Activated CD8-positive, alpha-beta memory T cell treated with anti-CD3 and anti-CD28 coated beads, Interleukin-2, amount 50 U/mL, for 4 hours (primary cell): ENCODE measurements around the gene APMAP.

Source experiments
- DNase-seq: peaks from one replicate; pipeline ENCODE4 v3.0.0-alpha.2; 2020

The APMAP gene

DNA sequence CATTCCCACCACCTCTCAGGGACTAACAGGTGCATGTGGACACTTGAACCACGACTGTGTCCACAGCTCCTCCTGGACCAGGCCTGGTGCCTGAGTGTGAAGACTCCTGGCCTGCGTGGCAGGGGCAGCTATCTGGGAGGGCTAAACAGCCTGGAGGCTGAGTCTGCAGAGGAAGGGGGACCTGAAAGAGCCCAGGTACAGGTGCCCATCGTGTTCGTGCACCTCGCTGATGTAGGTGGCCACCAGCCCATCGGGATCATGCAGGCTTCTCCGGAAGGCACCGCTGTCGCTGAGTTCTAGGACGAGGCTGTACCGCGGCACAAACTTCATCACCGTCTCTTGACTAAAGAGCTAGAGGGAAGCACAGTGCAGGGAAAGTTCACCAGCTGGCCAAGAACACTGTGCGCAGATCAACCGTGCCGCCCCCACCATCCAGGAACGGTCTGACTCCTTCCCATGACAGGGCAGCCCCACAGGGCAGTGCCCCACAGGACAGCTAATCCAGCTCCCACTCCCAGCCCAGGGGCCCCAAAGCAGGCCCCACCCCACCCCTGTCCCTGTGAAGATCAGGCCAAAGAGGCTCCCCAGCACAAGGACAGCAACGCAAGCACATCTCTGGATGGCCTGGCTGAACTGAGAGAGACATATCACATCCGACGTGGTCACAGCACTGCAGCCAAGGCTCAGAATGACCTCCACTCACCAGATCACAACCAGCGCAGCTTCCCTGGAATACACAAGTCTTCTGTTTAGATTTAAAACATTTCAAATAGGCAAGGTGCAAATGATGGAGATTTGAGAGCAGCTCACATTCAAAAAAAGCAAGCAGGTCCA is 28.7 kb downstream of the APMAP start:
- no peak for DNase-seq

DNA sequence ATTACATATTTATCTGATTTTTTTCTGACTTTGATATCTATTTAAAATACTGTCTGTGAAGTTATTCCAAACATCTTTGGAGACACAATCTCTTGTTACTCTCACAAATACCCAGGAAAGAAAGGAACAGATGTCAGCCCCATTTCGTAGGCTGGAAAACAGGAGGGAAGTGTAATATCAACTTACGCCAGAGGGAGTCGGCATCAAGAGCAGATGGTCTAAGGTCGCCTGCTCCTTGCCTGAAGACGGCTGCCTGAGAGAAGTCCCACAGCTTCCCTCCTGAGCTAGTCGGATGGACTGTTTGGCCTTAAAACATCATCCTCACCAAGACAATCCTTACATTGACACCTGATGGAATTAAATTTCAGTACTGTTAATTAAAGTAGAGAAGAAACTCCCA is 30.0 kb downstream of the APMAP start:
- DNase-seq: no peak

DNA sequence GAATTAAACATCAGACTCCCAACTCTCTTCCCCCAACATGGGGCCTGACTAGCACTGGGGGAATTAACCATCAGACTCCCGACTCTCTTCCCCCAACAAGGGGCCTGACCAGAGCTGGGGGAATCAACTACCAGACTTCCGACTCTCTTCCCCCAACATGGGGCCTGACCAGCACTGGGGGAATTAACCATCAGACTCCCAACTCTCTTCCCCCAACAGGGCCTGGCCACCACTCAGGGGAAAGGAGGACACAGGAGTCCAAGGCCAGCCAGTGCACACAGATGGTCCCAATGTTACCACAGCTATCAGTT is 30.4 kb downstream of the APMAP start:
- no peak for DNase-seq

DNA sequence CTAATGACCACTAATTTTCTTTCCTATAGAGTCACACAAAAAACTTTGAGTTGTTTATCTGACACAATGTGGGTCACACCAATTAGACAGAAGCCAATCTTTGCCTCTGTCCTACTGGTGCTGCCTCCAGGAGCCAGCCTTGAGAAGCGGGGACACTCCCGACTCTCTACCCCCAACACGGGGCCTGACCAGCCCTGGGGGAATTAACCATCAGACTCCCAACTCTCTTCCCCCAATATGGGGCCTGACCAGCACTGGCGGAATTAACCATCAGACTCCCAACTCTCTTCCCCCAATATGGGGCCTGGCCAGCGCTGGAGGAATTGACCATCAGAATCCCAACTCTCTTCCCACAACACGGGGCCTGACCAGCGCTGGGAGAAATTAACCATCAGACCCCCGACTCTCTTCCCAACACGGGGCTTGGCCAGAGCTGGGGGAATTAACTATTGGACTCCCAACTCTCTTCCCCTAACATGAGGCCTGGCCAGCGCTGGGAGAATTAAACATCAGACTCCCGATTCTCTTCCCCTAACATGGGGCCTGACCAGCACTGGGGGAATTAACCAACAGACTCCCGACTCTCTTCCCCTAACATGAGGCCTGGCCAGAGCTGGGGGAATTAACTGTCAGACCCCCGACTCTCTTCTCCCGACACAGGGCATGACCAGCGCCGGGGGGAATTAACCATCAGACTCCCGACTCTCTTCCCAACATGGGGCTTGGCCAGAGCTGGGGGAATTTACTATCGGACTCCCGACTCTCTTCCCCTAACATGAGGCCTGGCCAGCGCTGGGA is 31.0 kb downstream of the APMAP start:
- no peak for DNase-seq

DNA sequence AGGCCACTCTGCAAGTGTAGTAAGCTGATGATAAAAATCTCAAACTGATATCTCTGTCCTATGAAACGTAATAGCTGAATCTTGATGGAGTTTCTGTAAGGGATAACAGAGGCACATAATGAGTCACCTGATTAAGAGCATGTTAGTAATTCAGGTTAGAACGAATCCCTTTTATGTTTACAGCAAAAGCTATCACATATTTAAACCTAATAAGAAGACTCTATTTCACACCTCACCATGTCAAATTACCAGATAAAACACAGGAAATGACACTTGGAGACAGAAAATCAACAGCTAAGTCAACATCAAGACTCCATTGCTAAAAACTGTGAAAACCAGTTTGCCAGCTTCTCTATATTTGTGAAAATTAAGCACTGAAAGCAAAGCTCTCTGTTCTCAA is 31.7 kb downstream of the APMAP start:
- DNase-seq: no peak

DNA sequence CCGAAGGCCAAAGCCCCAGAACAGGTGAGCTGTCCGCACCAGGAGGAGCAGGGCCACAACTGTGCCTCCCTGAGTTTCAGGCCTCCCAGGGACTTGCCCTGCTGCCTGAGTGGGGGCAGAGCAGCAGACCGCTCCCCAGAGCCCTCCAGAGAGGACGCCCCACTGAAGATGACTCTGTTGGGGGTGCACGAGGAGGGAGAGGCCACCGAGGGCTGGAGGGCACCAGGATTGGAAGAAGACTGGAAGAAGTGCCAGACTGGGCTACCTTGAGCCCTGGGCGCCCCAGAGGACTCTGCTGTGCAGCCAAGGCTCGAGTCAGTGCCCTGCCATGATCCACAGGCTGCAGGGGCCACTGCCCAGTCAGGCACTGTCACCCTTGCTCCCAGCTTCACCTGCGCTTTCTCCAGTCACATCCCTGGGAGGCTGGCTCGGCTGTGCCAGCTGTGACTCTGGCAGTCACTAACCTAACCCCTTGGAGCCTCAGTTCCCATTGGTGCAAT is 32.2 kb downstream of the APMAP start:
- no peak for DNase-seq

DNA sequence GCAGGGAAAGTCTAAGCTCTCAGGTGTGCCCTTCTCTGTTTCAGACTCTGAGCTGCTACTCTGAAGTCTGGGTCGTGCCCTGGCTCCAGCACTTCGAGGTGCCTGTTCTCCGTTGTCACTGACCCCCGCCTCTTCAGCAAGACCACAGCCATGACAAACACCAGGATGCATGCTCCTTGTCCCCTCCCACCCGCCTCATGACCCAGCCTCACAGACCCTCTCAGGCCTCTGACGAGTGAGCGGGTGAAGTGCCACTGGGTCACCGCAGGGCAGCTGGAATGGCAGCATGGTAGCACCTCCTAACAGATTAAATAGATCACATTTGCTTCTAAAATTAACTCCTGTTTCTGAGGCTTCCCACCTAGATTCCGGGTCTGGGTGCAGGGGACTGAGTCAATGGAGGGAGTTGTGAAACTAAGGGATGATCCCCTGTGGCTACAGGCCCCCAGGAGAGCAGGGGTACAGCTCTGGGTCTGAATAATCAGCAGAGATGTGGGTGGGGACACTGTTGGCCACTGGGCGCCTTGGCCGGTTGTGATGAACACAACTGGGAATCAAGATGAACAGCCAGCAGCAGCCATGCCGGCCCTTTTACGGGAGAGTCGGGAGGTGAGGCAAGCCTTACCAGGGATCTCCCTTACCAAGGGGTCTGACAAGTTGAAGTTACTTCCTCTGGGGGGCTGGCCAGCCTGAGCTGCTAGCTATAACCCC is 32.8 kb downstream of the APMAP start:
- no peak for DNase-seq

DNA sequence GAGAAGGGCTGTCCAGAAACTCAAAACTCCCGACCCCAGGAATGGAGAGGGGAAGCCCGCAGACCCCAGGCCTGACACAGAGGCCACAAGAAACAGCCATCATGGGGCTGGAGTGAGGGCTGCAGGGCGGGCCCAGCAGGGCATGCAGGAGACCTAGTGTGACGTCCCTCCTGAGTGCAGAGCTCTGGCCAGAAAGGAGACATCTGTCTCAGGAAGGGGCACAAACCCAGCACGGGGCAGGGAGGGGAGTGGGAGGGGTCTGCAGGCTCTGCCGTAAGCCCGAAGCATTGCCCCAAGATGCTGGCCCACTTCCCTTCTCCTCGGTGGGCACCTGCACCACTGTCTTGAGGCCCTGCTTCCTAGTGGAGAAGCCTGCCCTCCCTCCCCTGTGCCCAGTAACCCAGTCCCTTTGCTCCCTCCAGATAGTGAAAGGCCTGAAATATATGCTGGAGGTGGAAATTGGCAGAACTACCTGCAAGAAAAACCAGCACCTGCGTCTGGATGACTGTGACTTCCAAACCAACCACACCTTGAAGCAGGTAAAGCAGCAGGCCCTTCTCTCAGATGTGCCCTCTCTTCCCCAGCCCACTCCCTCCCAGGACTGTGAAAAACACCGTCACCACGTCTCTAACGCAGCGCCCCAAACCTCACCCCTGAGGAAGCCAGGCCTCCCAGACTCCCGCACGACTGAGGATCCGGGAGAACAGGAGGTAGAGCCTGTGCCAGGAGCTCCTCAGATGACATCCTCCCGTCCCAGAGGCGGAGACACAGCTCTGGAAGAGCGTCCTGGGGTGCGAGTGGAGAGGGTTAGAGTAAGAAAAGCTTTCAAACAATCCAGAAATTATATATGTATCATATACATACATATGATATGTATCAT is 33.8 kb downstream of the APMAP start:
- DNase-seq: no peak

DNA sequence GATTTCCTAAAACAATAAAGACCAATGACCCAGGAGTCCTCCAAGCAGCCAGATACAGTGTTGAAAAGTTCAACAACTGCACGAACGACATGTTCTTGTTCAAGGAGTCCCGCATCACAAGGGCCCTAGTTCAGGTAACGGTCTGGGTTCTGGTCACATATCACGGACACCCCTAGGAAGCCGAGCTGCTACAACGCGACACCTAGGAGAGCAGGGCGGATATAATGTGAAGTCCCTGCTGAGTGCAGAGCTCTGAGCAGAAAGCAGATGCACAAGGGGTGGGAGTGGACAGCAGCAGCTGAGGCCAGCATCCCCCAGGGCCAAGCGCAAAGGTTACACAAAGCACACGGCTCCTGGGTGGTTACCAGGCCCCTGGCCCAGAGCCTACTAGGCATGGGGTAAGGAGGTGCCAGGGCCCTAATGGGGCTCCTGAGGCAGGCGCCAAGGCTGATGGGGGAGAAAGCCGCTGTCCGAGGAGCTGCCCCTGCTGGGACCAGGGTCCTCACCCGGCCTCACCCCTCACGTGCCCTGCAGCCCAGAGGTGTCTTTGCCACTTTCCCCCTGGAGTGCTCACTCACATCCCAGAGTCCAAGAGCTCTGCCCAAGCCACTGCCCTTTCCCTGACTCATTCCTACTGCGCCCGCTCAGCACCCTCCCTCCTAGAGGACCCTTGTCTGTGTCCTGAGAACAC is 35.1 kb downstream of the APMAP start:
- DNase-seq: no peak

DNA sequence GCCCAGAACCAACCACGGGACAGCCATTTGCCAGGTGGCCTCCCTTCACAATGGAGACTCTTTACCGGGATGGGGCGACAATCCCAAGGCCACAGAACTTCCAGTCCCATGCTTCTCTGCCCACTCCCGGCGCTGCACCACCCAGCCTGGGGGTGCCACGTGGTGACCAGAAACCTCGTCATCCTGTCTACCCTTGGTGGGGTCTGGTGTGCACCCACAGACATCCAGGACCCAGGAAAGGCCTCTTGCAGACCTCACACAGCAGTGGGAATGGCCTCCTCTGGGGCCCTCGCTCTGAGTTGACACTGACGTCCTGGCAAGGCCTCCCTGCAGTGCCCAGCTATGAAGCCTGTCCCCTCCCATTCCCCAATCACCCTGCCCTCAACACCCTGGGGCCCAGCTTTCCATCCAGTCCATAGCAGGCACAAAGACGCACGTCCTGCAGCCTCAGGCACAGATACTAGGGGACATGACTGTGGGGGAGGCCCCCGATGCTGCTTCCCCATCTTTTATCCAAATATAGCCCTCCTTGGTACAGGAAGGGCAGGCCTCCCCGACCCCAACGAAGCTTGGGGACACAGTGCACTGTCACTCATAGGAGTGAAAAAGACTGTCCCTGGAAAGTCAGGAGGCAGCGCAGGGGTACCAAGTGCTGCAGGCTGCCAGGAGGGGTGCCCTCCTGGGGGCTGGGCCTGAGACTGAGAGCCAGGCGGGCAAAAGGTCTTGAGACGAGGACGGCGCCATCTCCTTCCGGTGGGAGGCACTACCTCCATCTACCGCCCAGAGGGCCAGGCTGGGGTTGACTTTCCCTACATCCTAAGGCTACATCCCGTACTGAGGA is 36.3 kb downstream of the APMAP start:
- DNase-seq: no peak

DNA sequence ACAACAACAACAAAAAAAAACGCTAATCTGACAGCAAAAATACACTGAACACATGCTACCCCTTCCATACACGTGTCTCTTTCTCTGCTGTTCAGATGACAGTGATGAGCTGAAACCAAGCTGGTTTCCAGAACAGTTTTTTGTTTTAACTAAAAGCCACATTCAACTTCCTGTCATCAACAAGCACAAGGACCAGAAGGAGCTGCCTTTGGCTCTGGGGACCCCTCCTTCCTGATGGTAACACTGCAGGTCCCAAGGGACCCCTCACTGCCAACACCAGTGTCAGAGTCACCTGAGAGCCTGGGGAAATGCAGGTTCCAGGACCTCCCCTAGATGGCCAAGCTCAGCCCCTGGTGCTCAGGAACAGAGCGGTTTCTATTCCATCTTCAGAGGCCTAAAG is 37.5 kb downstream of the APMAP start:
- no peak for DNase-seq

DNA sequence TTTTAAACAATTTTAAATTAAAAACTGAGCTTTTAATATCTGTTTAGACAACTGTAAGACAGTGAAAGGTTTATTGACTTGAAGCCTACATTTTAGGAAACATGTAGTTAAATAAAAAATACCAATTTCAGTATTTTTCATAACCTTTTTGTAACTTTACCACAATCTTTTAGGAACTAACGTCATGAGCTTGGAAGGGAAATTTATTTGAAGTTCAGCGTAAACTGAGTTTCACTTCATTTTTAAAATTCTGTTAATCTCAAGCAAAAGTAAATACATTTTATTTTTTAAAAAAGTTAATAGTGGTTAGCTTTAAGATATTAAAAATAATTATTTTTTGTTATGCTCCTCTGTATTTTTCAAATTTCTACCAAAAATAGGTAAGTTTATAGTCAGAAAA is 38.0 kb downstream of the APMAP start:
- DNase-seq: no peak

DNA sequence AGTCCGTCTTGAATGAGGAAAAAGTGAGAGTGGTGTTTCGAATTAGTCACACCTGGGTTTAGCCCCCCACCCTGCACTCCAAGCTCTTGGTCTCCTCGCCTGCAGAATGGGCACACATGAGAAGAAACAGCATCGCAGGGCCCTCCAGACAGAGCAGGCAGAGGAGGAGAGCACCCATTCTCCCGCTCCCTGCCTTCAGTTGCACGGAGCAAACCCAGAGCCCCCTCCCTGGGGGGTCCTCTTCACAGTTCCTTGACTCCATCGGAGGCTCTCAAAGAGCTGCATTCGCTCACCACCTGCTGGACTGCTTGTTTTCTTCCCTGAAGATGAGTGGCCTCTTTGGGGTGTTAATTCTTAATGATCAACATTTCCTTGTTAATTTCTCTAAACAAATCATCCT is 38.4 kb downstream of the APMAP start:
- DNase-seq: no peak

DNA sequence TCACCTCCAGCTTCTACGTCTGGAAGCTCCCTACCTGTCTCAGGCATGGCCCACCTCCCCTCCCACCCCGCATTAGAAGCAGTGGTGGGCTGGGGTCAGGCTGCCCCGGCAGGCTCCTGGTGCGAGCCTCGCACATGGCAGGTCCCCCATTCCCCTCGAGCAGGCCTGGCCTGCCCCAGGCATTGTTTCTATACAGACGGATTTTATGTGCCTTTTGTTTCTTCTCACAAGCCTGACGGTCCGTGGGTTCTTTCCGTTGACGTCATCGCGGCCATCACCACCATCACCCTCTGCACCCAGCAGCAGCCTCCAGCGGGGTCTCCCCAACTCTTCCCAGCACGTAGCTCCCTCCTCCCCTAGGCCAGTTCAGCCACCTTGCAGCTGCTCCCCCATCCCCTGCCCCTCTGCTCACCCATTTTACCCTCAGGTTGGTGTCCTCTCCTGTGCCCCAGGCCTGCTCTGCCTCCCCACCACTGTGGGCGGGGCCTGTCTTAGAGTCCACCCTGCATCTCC is 38.9 kb downstream of the APMAP start:
- peak; percentile 42 for DNase-seq

DNA sequence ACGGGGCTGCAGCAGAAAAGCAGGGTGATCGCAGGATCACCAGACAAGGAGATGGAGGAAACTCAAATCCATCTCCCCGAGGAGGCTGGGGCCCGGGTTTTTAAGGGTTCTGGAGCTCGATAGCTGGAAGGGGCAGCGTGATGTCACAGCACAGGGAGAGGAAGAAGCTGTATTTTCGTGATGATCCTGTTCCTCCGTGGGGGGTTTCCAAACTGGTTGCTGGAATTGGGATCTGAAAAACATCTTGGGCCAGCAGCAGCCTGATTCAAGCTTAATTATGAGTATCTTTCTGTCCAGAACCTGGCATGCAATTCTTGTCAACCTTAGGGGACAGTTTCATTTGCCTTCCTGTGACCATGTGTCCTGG is 39.4 kb downstream of the APMAP start:
- no peak for DNase-seq

DNA sequence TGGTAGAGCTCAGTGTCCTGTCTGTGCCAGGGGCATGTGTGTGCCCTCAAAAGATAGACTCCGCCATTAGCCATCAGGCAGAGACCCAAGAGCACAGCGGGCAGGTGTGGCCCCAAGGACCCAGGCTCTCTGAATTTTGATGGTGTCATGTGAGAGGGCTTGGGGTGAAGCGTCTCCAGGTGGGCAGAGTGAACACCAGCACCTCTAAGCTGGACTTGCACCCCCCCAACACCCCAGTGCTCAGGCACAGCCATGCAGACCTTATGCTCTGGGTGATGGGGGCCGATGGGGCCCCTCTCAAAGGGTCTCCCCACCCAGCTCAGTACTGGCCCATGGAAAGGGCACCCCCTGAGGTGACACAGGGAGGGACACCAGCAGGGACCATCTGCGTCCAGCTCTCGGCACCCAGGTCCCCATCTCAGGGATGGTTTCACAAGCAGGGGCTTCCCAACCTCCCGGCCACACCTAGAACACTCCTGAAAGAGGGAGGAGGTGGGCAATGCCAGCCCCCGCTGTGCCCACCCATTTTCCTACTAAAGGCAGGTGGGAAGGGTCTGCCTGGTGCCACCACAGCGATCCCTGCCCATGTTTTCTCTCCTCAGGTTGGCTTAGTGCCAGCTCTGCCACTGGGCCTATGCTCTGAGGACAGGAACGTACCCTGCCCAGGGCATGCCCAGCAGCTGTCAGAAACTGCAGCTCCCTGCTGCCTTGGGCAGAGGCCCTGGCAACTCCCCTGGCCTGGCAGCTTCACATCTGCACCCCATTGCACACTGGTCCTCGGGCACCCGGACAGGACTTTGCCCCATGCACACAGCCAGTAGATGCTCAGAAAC is 40.0 kb downstream of the APMAP start:
- no peak for DNase-seq

DNA sequence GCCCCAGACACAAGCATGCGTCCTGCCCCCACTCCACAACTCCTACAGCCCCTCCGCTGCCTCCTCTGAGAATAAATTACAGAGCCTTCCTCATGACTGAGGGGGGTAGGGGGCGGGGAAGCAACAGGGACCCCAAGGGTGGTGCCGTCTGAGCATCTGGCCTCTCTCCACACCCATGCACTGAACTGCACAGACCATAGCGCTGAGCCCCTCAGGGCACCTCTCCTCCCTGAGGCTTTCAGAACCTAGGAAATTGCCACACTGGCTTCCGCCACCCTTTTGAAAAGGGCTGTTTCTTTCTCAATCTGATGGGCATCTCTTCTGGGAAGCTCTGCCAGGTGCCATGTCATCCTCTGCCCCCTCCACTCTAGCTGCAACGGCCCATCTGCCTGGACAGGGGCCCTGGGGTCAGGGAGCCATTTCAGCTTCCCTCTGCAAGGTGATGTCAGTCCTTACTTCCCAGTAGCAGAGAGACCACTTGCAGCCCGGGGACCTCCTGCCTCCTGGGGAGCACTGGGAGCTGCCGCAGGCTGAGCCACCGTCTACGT is 40.9 kb downstream of the APMAP start:
- no peak for DNase-seq

DNA sequence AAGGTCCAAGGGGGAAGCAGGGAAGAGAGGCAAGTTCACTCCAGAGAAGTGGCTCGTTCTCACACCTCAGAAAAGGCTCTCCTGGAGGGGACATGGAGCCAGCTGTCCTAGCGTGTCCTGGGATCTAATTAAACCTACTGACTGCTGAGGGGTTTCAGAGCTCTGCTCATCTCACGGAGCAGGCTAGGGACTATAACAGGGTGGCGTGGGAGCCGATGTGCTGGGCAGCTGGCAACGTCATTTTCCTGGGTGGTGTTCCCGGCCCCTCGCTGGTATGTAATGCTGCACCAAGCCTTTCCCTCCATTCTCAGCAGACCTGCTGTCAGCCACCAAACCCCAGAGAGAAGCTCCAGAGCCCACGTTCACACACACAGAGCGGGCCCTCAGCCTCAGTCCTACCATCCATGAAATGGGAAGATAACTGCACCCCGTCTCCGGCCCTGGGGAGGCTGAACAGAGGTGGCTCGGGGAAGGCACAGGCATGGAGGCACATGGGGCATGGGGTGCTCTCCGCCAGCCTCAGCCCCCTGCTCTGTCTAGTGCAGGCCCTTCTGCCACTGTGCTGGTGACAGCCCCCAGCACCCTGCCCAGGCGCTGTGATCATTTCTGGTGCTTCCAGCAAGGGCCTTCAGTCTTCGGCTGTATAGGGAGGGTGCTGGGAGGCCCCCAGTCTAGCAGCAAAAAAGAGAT is 41.6 kb downstream of the APMAP start:
- no peak for DNase-seq
